ENCODE results near the gene PRH2.

PRH2 gene

DNA sequence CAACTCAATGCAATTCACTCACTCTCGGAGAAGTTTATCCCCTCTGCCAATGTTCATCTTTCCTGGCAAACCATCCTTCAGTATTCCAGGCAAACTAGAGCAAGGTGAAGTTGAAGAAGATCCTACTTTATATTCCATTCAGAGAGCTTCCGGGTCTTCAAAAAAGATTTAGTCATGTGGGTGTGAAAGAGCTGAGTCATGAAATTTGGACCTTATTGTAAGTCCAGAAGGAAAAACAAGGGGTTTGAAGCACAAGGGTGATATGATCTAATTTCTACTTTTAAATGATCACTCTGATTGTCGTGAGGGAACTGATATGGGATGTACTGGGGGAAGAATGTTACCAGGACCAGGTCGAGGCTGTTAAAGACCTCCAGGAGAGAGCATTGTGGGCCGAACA, 2.8 kb upstream of the PRH2 start:
- Histone ChIP-seq H3K23ac (ENCODE audit: low read length) (no peak overlapping the region), H2BK120ac (ENCODE audit: low read depth, low read length) (no peak overlapping the region), H3K56ac (ENCODE audit: low read length) (no peak overlapping the region), H4K5ac (ENCODE audit: low read length) (no peak overlapping the region), H3K79me2 (ENCODE audit: control insufficient read depth, insufficient read depth, low read length) (no peaks in the 10 kb centered on the region), H3K79me1 (ENCODE audit: low read length) (no peaks in the 10 kb centered on the region), H3K4me2 (ENCODE audit: low read length) (no peak overlapping the region), H3K36me3 (ENCODE audit: control insufficient read depth, insufficient read depth, low read length) (no peaks in the 10 kb centered on the region), H2AK5ac (ENCODE audit: low read length) (no peak overlapping the region), H3K4me3 (ENCODE audit: low read length) (no peak overlapping the region), H3K27me3 (ENCODE audit: insufficient read depth, low read length, poor library complexity) (no peaks in the 10 kb centered on the region), H3K4me1 (ENCODE audit: control insufficient read depth, low read depth, low read length) (no peaks in the 10 kb centered on the region), H2BK5ac (ENCODE audit: low read length) (no peak overlapping the region), H2BK15ac (replicated peaks; ENCODE audit: low read depth) (no peak overlapping the region), H3K4ac (ENCODE audit: low read depth, low read length) (no peak overlapping the region), H3K9ac (ENCODE audit: low read length) (no peak overlapping the region), H4K8ac (ENCODE audit: low read depth, low read length) (no peak overlapping the region), H3K18ac (ENCODE audit: low read length) (no peak overlapping the region), H3K27ac (ENCODE audit: low read depth, low read length) (no peak overlapping the region)
- WGBS (ENCODE audit: extremely low coverage, insufficient coverage, low lambda C conversion rate), result no CpG with 5 or more reads among the region's 5 CpGs
- DNase-seq, result no peak

DNA sequence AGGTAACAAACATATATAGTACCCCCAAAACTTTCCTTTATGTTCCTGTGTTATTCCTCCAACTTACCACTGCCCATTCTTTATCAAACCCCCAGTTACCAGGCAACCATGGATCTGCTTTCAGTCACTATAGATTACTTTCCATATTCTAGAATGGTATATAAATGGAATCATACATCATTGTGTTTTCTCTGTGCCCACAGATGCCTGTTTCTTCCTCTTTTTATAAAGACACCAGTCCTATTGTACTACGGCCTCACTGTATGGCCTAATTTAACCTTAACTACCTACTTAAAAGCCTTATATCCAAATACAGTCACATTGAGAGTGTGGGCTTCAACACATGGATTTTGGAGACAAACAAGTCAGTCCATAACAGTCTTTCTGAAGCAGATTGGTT, 7.5 kb downstream of the PRH2 start:
- Histone ChIP-seq H2BK15ac (replicated peaks; ENCODE audit: low read depth) (no peak overlapping the region), H3K79me1 (ENCODE audit: low read length) (no peaks in the 10 kb centered on the region), H3K36me3 (ENCODE audit: control insufficient read depth, insufficient read depth, low read length) (no peaks in the 10 kb centered on the region), H3K4me2 (ENCODE audit: low read length) (no peak overlapping the region), H3K27ac (ENCODE audit: low read depth, low read length) (no peak overlapping the region), H3K4ac (ENCODE audit: low read depth, low read length) (no peak overlapping the region), H3K79me2 (ENCODE audit: control insufficient read depth, insufficient read depth, low read length) (no peaks in the 10 kb centered on the region), H3K27me3 (ENCODE audit: insufficient read depth, low read length, poor library complexity) (no peaks in the 10 kb centered on the region), H2AK5ac (ENCODE audit: low read length) (no peak overlapping the region), H3K56ac (ENCODE audit: low read length) (no peak overlapping the region), H4K8ac (ENCODE audit: low read depth, low read length) (no peak overlapping the region), H3K18ac (ENCODE audit: low read length) (no peak overlapping the region), H3K4me1 (ENCODE audit: control insufficient read depth, low read depth, low read length) (no peaks in the 10 kb centered on the region), H4K5ac (ENCODE audit: low read length) (no peak overlapping the region), H2BK120ac (ENCODE audit: low read depth, low read length) (no peak overlapping the region), H2BK5ac (ENCODE audit: low read length) (no peak overlapping the region), H3K23ac (ENCODE audit: low read length) (no peak overlapping the region), H3K4me3 (ENCODE audit: low read length) (no peak overlapping the region), H3K9ac (ENCODE audit: low read length) (no peak overlapping the region)
- no CpG with 5 or more reads among the region's 1 CpG for WGBS (ENCODE audit: extremely low coverage, insufficient coverage, low lambda C conversion rate)
- no peak for DNase-seq

DNA sequence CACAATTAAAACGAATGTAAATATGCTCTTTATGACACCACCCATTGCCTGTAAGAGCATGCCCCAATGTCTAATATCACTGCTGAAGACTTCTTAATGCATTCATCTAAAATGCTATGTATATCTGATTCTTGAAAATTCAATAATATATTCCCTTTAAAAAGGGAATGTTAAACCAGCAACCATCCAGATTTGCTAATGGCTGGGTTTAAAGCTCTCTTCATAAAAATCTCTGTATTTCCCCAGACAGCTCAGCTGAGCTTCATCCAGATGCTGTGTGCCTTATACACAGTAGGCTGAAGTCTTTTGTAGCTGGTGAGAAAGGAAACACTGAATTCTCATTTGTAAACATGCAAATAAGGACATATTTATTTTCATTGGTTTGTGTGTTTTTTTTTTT, 10.1 kb downstream of the PRH2 start, which contains the start of gene TAS2R14:
TAS2R14 (minus strand) TSS at position 101 of the 400 bp plus-strand sequence; CDS start at position 45, 56 bp downstream.
- Histone ChIP-seq H3K27ac (ENCODE audit: low read depth, low read length) (no peak within 1 kb of the TSS), H3K56ac (ENCODE audit: low read length) (no peak within 1 kb of the TSS), H3K9ac (ENCODE audit: low read length) (no peak within 1 kb of the TSS), H3K27me3 (ENCODE audit: insufficient read depth, low read length, poor library complexity) (no peaks in the 10 kb centered on the region), H2BK5ac (ENCODE audit: low read length) (no peak within 1 kb of the TSS), H3K79me1 (ENCODE audit: low read length) (no peaks in the 10 kb centered on the region), H3K23ac (ENCODE audit: low read length) (no peak within 1 kb of the TSS), H3K36me3 (ENCODE audit: control insufficient read depth, insufficient read depth, low read length) (no peaks in the 10 kb centered on the region), H3K4me2 (ENCODE audit: low read length) (no peak within 1 kb of the TSS), H4K5ac (ENCODE audit: low read length) (no peak within 1 kb of the TSS), H3K4ac (ENCODE audit: low read depth, low read length) (no peak within 1 kb of the TSS), H3K79me2 (ENCODE audit: control insufficient read depth, insufficient read depth, low read length) (no peaks in the 10 kb centered on the region), H3K4me1 (ENCODE audit: control insufficient read depth, low read depth, low read length) (peaks cover 4% of the 10 kb centered on the region), H2BK120ac (ENCODE audit: low read depth, low read length) (no peak within 1 kb of the TSS), H3K18ac (ENCODE audit: low read length) (no peak within 1 kb of the TSS), H2BK15ac (replicated peaks; ENCODE audit: low read depth) (no peak within 1 kb of the TSS), H4K8ac (ENCODE audit: low read depth, low read length) (no peak within 1 kb of the TSS), H2AK5ac (ENCODE audit: low read length) (no peak within 1 kb of the TSS), H3K4me3 (ENCODE audit: low read length) (no peak within 1 kb of the TSS)
- DNase-seq, result no peak
- 100% methylated on average over 1 of the region's 1 CpG for WGBS (ENCODE audit: extremely low coverage, insufficient coverage, low lambda C conversion rate)

DNA sequence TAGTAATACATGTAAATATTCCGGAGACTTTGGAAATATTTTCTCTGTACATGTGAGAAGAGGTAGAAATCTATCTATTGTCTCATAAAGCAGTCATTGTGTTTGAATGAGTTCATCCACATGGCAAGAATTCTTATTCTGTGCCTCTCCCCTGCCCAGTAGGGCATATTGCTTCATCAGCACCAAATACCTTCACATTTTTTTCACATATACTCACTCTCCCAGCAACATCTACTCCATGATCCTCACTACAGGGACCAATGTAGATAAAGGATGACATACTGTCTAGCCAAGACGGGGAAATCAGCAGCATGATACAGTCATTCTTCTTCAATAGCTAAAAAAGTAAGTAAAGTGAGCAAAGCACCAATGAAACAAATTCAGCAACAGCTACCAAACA, 11.4 kb downstream of the PRH2 start:
- Histone ChIP-seq H3K9ac (ENCODE audit: low read length) (no peak overlapping the region), H3K4me1 (ENCODE audit: control insufficient read depth, low read depth, low read length) (peaks cover 4% of the 10 kb centered on the region), H3K27ac (ENCODE audit: low read depth, low read length) (no peak overlapping the region), H2BK15ac (replicated peaks; ENCODE audit: low read depth) (no peak overlapping the region), H4K8ac (ENCODE audit: low read depth, low read length) (no peak overlapping the region), H3K23ac (ENCODE audit: low read length) (no peak overlapping the region), H3K56ac (ENCODE audit: low read length) (no peak overlapping the region), H3K27me3 (ENCODE audit: insufficient read depth, low read length, poor library complexity) (no peaks in the 10 kb centered on the region), H3K79me1 (ENCODE audit: low read length) (no peaks in the 10 kb centered on the region), H3K4me2 (ENCODE audit: low read length) (no peak overlapping the region), H2BK5ac (ENCODE audit: low read length) (no peak overlapping the region), H3K18ac (ENCODE audit: low read length) (no peak overlapping the region), H3K4me3 (ENCODE audit: low read length) (no peak overlapping the region), H2AK5ac (ENCODE audit: low read length) (no peak overlapping the region), H2BK120ac (ENCODE audit: low read depth, low read length) (no peak overlapping the region), H3K79me2 (ENCODE audit: control insufficient read depth, insufficient read depth, low read length) (no peaks in the 10 kb centered on the region), H3K4ac (ENCODE audit: low read depth, low read length) (no peak overlapping the region), H3K36me3 (ENCODE audit: control insufficient read depth, insufficient read depth, low read length) (no peaks in the 10 kb centered on the region), H4K5ac (ENCODE audit: low read length) (no peak overlapping the region)
- no CpG with 5 or more reads among the region's 2 CpGs for WGBS (ENCODE audit: extremely low coverage, insufficient coverage, low lambda C conversion rate)
- peak; percentile 84 for DNase-seq

DNA sequence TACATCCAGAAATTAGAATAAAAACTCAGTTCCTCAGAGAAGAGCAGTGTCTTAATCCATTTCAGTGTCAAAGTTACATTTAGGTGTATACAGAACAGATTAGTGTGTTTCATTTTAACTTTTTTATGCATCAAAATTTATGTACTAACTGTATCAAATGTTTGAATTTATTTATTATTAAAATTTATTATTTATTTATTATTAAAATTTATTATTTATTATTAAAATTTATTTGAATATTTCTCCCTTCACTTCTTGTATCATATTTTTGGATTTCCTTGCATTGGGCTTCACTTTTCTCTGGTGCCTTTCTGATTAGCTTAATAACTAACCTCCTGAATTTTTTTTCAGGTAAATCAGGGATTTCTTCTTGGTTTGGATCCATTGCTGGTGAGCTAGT, 12.3 kb downstream of the PRH2 start:
- Histone ChIP-seq H3K79me2 (ENCODE audit: control insufficient read depth, insufficient read depth, low read length) (no peaks in the 10 kb centered on the region), H4K8ac (ENCODE audit: low read depth, low read length) (no peak overlapping the region), H3K27me3 (ENCODE audit: insufficient read depth, low read length, poor library complexity) (no peaks in the 10 kb centered on the region), H3K56ac (ENCODE audit: low read length) (no peak overlapping the region), H2BK5ac (ENCODE audit: low read length) (no peak overlapping the region), H3K4me2 (ENCODE audit: low read length) (no peak overlapping the region), H4K5ac (ENCODE audit: low read length) (no peak overlapping the region), H3K79me1 (ENCODE audit: low read length) (no peaks in the 10 kb centered on the region), H2BK120ac (ENCODE audit: low read depth, low read length) (no peak overlapping the region), H3K36me3 (ENCODE audit: control insufficient read depth, insufficient read depth, low read length) (no peaks in the 10 kb centered on the region), H3K9ac (ENCODE audit: low read length) (no peak overlapping the region), H2BK15ac (replicated peaks; ENCODE audit: low read depth) (no peak overlapping the region), H3K4me3 (ENCODE audit: low read length) (no peak overlapping the region), H3K18ac (ENCODE audit: low read length) (no peak overlapping the region), H3K27ac (ENCODE audit: low read depth, low read length) (no peak overlapping the region), H3K23ac (ENCODE audit: low read length) (no peak overlapping the region), H3K4ac (ENCODE audit: low read depth, low read length) (no peak overlapping the region), H2AK5ac (ENCODE audit: low read length) (no peak overlapping the region), H3K4me1 (ENCODE audit: control insufficient read depth, low read depth, low read length) (peaks cover 4% of the 10 kb centered on the region)
- DNase-seq, result no peak

DNA sequence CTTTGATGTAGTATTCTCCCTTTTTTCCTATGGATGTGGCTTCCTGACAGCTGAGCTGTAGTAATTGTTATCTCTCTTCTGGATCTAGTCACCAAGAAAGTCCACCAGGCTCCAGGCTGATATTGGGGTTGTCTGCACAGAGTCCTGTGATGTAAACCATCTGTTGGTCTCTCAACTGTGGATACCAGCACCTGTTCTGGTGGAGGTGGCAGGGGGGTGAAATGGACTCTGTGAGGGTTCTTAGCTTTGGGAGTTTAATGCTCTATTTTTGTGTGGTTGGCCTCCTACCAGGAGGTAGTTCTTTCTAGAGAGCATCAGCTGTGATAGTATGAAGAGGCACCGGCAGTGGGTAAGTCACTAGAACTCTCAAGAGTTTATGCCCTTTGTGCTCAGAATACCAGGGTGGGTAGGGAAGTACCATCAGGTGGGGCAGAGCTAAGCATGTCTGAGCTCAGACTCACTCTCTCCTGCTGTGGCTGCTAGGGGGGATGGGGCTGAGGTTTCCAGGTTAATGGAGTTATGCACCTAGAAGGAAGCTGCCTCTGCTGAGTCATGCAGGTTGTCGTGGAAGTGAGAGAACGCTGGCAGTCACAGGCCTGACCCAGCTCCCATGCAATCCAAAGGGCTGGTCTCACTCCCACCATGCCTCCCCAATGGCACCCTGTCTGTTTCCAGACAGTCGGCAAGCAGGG, 13.0 kb downstream of the PRH2 start:
- DNase-seq, result peak; percentile 96

More for the DNA sequence above, 13.0 kb downstream of the PRH2 start:
- H3K27me3 ChIP-seq (ENCODE audit: insufficient read depth, low read length, poor library complexity), result no peaks in the 10 kb centered on the region
- H3K4me2 ChIP-seq (ENCODE audit: low read length), result no peak overlapping the region
- WGBS (ENCODE audit: extremely low coverage, insufficient coverage, low lambda C conversion rate), result no CpG with 5 or more reads among the region's 4 CpGs
- H3K36me3 ChIP-seq (ENCODE audit: control insufficient read depth, insufficient read depth, low read length), result no peaks in the 10 kb centered on the region
- H4K5ac ChIP-seq (ENCODE audit: low read length), result no peak overlapping the region
- H3K79me1 ChIP-seq (ENCODE audit: low read length), result no peaks in the 10 kb centered on the region
- H3K4ac ChIP-seq (ENCODE audit: low read depth, low read length), result no peak overlapping the region
- H3K56ac ChIP-seq (ENCODE audit: low read length), result peak overlapping the region; percentile 54
- H3K4me1 ChIP-seq (ENCODE audit: control insufficient read depth, low read depth, low read length), result peaks cover 4% of the 10 kb centered on the region
- H3K4me3 ChIP-seq (ENCODE audit: low read length), result no peak overlapping the region
- H3K79me2 ChIP-seq (ENCODE audit: control insufficient read depth, insufficient read depth, low read length), result no peaks in the 10 kb centered on the region
- H2BK120ac ChIP-seq (ENCODE audit: low read depth, low read length), result no peak overlapping the region
- no peak overlapping the region for H3K9ac ChIP-seq (ENCODE audit: low read length)
- no peak overlapping the region for H4K8ac ChIP-seq (ENCODE audit: low read depth, low read length)
- H2BK5ac ChIP-seq (ENCODE audit: low read length), result peak overlapping the region; percentile 6
- no peak overlapping the region for H3K23ac ChIP-seq (ENCODE audit: low read length)
- H2AK5ac ChIP-seq (ENCODE audit: low read length), result no peak overlapping the region
- H3K18ac ChIP-seq (ENCODE audit: low read length), result peak overlapping the region; percentile 24
- H2BK15ac ChIP-seq (replicated peaks; ENCODE audit: low read depth), result no peak overlapping the region
- H3K27ac ChIP-seq (ENCODE audit: low read depth, low read length), result peak overlapping the region; percentile 19

All from mesendoderm (in vitro differentiated cells).